A549 (cell line): Measurements from ENCODE around the gene TESMIN.

Experiments
- BHLHE40 ChIP-seq: IDR thresholded peaks from 2 replicates; pipeline ENCODE4 v1.6.1; 2012; ENCODE audit warnings: low read depth, low read length, inconsistent platforms
- CBX2 ChIP-seq: fragments of 200-600 bp; sonication (generic); IDR thresholded peaks from 2 replicates; pipeline ENCODE4 v1.6.1; 2016; ENCODE audit warnings: low read depth, mild to moderate bottlenecking, borderline replicate concordance
- CBX8 ChIP-seq: fragments of 200-600 bp; sonication (generic); IDR thresholded peaks from 2 replicates; pipeline ENCODE4 v1.6.1; 2016
- CHD2 ChIP-seq: fragments of 150-350 bp; IDR thresholded peaks from 2 replicates; pipeline ENCODE4 v1.6.1; 2014; ENCODE audit warnings: low read length; ENCODE audit not compliant: partially characterized antibody
- CTCF ChIP-seq: fragments of >200 bp; sonication (Bioruptor Twin); formaldehyde crosslinking; IDR thresholded peaks from 3 replicates; pipeline ENCODE4 v1.5.1; 2016
- EP300 ChIP-seq, 2 experiments: fragments of >200 bp; sonication (Bioruptor Twin); formaldehyde crosslinking; IDR thresholded peaks; 2 replicates in 1 of 2; 3 replicates in 1 of 2; pipeline ENCODE4 v1.6.1; 2016 to 2017
- ESRRA ChIP-seq: fragments of 150-350 bp; IDR thresholded peaks from 2 replicates; pipeline ENCODE4 v1.6.1; 2014; ENCODE audit warnings: mild to moderate bottlenecking, low read length, borderline replicate concordance
- HDAC2 ChIP-seq: fragments of 200-600 bp; sonication (generic); IDR thresholded peaks from 2 replicates; pipeline ENCODE4 v1.6.1; 2016
- HEYL ChIP-seq: fragments of 250-450 bp; sonication (Bioruptor Pico); IDR thresholded peaks from 2 replicates; pipeline ENCODE4 v1.8.0; 2021; ENCODE audit warnings: mild to moderate bottlenecking, moderate library complexity
- MYC ChIP-seq: IDR thresholded peaks from 2 replicates; pipeline ENCODE4 v1.6.1; 2012; ENCODE audit warnings: mild to moderate bottlenecking, inconsistent platforms, low read length, improper control_type of control experiment, borderline replicate concordance
- PHF8 ChIP-seq: fragments of 200-600 bp; sonication (generic); IDR thresholded peaks from 2 replicates; pipeline ENCODE4 v1.6.1; 2016; ENCODE audit warnings: low read depth, mild to moderate bottlenecking, antibody characterized with exemption, moderate library complexity, borderline replicate concordance
- POLR2A ChIP-seq: IDR thresholded peaks from 2 replicates; pipeline ENCODE4 v1.6.1; 2012; ENCODE audit warnings: mild to moderate bottlenecking, low read length
- SMC3 ChIP-seq: fragments of >200 bp; sonication (Bioruptor Twin); formaldehyde crosslinking; IDR thresholded peaks from 3 replicates; pipeline ENCODE4 v1.6.1; 2018; ENCODE audit warnings: inconsistent platforms
- TF ChIP-seq, protein P1 (sequence below): IDR thresholded peaks from 2 replicates; pipeline ENCODE4 v1.6.1; 2012

DNA sequence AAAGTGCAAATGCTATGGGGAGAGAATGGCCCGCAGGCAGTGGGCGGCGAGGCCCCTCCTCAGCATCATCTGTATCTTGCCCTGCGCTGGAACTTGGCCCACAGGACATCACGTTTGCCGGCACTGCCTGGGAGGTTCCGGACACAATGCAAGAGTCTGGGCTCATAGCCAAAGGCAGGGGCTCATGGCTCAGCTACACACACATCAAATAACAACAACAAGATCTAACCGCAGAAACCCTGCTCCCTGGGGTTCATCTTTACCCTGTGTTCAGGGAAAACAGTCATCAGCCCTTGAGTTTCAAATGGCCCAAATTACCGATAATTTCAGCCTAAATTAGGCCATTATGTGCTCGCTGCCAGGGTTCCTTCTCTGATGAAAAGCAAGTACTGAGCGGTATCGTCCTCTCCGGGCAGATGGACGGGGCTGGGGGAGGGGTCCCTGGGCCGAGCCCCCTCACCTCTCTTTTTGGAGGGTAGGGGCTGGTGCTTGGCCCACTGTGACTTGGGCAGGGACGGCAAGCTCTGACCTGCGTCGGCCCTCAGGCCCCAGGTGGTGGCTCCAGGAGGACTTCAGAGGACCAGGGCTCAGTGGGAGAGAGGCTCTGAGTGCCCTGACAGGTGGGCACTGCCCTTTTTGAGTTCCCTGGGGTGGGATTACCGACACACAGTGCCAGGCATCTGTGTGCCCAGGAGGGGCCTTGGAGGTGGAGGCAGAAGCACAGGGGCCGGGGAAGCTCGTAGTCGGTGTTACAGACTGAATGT is 92.0 kb downstream of the TESMIN start:
- TF ChIP-seq EP300 (IDR thresholded peaks at IDR 0.05): no peak
- no peak for TF ChIP-seq BHLHE40
- no peak for TF ChIP-seq ESRRA
- no peak for TF ChIP-seq CTCF
- no peak for TF ChIP-seq PHF8
- no peak for TF ChIP-seq CHD2
- no peak for TF ChIP-seq CBX2
- TF ChIP-seq MYC: no peak
- TF ChIP-seq POLR2A: no peak
- TF ChIP-seq, protein P1, sequence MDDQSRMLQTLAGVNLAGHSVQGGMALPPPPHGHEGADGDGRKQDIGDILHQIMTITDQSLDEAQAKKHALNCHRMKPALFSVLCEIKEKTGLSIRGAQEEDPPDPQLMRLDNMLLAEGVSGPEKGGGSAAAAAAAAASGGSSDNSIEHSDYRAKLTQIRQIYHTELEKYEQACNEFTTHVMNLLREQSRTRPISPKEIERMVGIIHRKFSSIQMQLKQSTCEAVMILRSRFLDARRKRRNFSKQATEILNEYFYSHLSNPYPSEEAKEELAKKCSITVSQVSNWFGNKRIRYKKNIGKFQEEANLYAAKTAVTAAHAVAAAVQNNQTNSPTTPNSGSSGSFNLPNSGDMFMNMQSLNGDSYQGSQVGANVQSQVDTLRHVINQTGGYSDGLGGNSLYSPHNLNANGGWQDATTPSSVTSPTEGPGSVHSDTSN: no peak
- TF ChIP-seq SMC3: no peak
- TF ChIP-seq CBX8: no peak
- TF ChIP-seq HEYL (CRISPR knock-in tag): no peak
- no peak for TF ChIP-seq HDAC2
